GM21360 (cell line): ENCODE results near the gene TDRD6.
A peak's percentile ranks its signal among the peaks of the same experiment; 100 is the strongest.
"Not testable (repeated sequence)": the region's sequence is repeated elsewhere in the genome, so short reads cannot be mapped to it uniquely, and the experiment has no call there.

ENCODE experiments used
- ATAC-seq: cut with Tn5 transposase; IDR thresholded peaks from one replicate; pipeline ENCODE4 v1.9.1; 2021; ENCODE audit warnings: mild to moderate bottlenecking, moderate library complexity; ENCODE audit not compliant: unreplicated experiment

TDRD6 gene

GRCh38 chr6:46687619-46688097 is at the start of gene TDRD6:
TSS of gene TDRD6 (plus strand) at chr6:46687885. CDS start at chr6:46688129, 244 bp downstream.
- ATAC-seq = no peak

DNA sequence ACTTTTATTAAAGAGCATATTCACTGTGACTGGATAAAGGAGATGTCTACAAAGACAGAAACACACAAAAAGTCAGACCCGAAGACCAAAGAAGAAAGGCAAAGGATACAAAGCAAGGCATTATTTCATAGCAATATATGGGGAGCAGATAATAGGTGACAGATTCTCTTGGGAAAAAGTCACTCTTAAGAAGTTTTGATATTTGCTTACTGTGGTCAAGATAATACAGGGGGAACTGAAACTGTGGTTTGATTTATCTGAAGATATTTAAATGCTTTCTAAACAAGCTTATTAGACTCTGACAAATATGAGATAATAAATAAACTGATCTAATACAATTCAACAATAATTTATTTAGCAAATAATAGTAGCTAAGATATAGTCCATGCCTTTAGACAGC is 49.8 kb upstream of the TDRD6 start:
- no peak for ATAC-seq

DNA sequence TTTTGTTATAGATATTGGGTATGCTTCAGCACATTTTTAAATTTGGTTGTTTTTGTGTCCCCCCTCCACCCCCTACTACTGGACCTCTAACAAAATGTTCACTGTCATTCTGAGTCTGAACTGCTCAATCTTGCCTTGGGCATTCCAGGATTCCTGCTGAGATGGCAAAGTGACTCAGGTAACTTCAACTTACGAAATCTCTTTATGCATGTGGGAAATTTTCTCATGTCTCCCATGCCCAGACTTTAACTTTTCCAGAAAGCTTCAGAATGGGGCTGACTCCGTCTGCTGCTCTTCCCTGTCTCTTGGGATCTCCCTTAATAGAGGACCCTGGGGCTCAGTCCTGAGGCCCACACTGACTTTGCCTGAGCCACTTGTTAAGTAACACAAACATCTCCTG is 49.0 kb upstream of the TDRD6 start:
- no peak for ATAC-seq

DNA sequence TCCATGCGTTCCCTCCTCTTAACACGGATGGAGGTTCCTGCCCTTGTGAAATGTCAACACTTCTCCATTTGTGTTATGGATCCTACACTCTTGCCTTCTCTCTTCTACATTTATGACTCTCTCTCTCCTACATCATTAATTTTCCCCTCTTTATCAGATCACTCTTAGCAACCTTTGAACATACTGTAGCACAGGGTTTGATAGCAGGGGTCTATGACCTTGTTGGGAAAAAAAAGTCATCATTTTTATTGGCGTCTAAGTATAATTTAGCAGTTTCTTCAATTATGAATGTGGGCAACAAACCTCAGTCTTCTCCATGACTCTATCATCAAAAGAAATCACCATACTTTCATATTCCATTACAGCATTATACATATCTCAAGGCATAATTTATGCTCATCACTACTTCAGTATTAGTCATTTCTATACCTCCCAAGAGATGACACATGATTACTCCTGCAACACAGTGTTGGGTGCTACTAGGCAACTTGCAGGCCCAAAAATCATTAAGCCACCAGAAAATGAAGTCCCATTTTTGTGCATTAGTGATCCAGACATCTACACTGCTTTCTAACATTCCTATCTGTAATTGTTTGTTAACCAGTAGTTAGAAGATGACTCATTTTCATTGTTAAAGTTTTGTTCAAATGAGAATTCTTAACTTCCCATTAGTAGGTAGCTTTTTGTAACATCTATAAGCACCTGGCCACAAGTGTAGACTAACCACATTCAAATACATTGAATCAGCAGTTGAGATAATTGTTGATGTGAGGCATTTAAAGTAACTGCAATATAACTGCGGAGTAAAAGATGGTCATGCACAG is 44.5 kb upstream of the TDRD6 start:
- ATAC-seq = no peak

DNA sequence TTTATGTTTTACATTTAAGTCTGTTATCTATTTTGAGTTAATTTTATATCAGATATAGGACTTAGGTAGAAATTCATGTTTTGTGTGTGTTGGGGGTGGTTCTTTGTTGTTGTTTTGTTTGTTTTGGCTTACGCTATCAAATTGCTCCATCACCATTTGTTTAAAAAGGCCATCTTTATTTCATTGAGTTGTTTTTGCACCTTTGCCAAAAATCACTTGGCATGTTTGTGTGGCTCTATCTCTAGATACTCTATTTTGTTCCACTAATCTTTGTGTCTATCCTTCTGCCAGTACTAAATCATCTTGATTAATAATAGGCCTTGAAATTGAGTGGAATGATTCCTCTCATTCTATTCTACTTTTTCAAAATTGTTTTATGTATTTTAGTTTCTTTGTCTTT is 42.4 kb upstream of the TDRD6 start:
- ATAC-seq = no peak

GRCh38 chr6:46648108-46648507 is 39.6 kb upstream of the TDRD6 start:
- ATAC-seq = not testable (repeated sequence)

DNA sequence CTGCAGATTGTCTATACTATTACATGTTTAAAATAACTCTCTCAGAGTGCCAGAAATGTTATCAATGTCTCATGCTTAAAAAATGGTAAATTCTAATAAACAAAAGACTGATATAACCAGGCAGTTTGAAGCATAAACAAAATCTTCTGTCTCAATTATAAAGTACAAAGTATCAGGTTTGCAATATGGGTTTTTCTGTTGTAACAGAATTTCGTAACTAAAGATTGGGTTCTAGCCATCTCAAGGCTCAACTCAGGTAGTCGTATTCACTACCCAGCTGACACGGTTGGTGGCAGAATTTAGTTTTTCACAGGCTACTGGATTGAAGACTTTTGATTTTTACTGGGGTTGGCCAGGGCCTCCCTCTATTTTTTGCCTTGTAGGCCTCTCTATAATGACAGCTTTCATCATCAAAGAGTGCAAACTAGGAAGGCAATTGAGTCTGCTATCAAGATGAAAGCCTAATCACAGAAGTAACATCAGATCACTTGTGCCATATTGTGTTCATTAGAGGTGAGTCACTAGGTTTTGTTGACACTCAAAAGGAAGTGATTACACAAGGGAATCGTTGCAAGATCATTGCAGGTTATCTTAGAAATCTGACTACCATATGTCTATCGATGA is 38.7 kb upstream of the TDRD6 start:
- ATAC-seq = no peak

- no peak for ATAC-seq
Observed at GRCh38 chr6:46651006-46651405, 36.7 kb upstream of the TDRD6 start.

DNA sequence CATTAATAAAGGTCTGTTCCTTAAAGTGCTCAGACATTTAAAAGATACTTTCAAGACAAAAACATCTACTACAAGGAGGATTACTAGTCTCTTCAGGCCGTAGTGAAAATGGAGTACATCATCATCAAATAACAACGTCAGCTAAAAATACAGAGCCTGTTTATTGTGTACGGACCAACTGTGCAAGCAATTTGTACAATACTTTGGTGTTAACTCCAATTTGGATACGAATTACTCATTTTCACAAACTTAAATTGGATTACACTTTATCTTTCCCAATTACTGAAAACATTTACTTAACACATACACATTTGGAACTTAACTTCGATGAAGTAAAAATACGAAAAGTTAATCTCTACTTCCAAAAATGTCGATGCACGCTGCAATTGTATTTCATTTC is 35.9 kb upstream of the TDRD6 start:
- no peak for ATAC-seq

- ATAC-seq = no peak
Observed at GRCh38 chr6:46652232-46652602, 35.5 kb upstream of the TDRD6 start.

DNA sequence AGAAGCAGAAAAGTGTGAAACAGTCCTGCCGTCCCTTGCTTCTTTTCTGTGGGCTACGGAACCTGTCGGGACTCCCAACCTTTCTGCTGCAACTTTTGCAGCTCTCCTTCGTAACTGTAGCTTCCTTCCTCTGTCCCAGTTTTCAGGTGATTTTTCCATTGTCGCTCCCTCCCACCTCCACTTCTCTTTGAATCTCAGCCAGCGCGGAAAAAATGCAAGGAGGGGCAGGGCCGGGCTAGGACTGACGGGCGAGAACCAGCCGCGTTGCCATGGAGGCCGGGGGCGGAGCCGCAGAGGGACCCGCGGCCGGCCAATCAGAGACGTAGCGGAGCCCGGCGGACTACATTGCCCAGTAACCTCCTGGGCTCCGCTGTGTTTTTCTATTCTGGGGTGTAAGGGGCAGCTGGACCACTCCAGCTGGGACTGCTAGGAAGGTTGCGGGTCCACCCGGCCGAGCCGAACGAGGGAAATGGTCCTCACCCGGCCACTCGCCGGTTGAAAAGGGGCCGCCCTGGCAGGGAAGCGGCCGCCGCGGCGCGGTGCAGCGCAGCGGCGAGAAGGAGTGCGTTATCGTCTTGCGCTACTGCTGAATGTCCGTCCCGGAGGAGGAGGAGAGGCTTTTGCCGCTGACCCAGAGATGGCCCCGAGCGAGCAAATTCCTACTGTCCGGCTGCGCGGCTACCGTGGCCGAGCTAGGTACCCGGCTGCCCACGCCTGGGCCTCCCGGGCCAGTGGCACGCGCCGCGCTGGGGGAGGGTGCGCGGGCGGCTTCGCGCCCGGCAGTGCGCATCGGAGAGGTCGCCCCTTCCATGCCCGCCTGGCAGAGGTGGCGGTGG is 34.9 kb upstream of the TDRD6 start, which contains the start of the genes CYP39A1 and SLC25A27:
Gene CYP39A1 (minus strand): TSS at position 216 of the 836 bp plus-strand sequence. CDS start 236 bp downstream, outside the sequence.
Gene SLC25A27 (plus strand): TSS at position 373 of the 836 bp plus-strand sequence. CDS start 218 bp downstream, at position 591.
- peak; percentile 100 for ATAC-seq

DNA sequence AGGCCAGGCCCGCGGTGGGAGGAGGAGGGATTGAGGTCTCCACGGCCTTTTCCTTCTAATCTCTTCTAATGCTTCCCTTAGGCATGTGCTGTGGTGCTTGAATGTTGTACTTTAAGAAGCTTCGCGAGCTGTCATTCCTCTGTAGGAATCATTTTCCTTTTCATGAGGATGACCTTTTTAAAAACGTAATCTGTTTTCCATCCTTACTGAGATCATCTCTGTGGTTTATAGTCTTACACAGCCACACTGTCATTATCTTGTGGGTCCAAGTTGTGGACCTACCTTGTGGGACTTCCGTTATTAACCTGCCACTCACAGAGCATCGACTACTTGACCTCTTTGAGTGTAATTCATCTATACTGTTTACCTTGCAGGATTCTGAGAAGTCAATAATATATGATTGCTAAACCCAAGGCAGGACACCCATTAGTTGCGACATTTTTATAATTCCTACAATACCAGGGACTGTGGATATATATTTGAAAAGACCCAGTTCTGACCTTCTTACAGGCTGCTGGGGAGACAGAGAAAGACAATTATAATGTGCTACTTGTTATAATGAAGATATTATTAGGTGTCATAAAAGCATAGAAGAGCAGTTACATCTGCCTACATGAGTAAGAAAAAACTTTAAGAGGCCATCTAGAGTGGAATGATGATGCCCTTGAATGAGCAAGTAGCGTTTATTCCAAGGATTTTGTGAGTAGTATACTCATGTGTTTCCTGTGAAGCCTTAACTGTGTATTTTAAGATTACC is 34.1 kb upstream of the TDRD6 start:
- ATAC-seq = no peak

- ATAC-seq = no peak
Observed at GRCh38 chr6:46655803-46656202, 31.9 kb upstream of the TDRD6 start.

DNA sequence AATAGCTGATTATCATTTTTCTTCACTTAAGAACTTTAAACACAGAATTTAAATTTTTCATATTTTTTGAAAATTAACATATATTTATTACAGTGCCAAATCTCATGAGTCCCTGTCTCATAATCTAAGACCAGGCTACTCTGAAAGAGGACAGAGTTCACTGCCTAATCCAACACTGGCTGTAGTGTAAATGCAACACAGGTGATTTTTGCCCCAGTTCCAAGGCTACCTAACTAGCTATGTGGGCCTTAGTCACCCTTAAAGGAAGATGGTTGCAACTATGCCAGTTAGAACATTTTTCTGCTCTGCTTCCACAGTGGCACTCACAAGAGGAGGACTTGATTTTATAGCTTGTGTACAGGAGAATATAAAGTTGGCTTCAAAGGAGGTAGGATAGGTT is 30.0 kb upstream of the TDRD6 start:
- no peak for ATAC-seq

GRCh38 chr6:46661483-46661882 is 26.2 kb upstream of the TDRD6 start:
- no peak for ATAC-seq

DNA sequence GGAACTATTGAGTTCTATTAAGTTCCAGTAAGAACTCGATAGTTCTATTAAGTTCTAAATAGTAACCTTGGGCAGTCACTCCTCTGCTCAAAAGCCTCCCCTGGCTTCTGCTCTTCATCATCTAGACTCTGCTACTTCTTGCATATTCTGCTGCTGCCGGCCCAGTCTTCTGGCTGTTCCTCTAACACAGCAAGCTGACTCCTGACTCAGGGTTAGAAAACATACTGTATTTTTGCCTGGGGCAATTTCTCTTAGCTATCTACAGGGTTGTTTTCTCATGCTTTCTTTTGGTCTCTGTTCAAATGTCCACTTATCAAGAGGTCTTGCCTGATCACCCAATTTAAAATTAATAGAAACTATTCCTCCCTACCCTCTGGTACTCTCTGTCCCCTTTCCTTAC is 20.3 kb upstream of the TDRD6 start:
- ATAC-seq = no peak

GRCh38 chr6:46674410-46674809 is 13.3 kb upstream of the TDRD6 start:
- no peak for ATAC-seq

DNA sequence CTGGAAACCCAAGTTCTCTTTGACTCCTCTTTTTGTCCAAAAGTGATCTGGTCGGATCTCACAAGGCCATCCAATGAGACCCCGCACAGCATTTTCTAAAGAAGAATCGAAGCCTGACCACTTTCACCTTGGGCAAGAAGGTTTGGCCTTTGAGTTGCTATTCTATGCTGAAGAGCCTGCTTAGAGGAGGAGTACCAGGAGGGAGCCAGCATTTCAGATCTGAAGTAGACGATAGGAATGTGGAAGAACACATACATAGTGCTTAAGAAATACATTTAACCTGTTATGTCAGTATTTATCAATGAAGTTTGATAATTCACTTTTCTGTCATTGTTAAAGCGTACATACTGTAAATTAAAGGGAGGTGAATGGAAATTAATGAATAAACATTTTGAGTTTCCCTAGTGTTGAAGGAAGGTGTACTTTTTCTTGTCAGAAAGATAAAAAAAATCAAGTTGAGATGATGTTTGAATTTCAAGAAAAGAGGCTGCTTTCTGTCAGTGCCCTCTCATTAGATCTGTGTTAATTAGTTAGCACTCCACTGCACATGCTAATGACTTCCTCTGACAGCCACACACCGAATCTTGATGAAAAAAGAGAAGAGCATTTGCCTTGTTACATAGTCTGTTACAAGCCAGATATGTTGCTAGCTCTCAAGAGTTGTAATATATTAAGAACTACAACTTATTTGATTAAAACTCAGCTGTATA is 10.9 kb upstream of the TDRD6 start:
- no peak for ATAC-seq

DNA sequence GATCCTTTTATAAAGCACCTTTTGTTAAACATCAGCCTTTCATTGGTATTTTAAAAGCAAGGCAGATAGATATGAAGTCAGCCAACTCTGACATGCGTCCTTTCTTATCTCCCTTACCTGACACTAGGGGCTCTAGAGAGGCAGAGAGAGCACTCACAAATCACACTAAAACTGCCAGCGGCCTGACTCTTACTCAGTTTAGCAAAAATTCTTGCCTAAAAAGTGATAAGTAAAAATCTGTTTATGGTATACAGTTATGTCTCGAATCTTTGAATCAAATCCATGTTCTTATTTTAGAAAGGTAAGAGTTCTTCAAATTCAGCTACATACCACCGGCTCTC is 10.4 kb upstream of the TDRD6 start:
- ATAC-seq = no peak

DNA sequence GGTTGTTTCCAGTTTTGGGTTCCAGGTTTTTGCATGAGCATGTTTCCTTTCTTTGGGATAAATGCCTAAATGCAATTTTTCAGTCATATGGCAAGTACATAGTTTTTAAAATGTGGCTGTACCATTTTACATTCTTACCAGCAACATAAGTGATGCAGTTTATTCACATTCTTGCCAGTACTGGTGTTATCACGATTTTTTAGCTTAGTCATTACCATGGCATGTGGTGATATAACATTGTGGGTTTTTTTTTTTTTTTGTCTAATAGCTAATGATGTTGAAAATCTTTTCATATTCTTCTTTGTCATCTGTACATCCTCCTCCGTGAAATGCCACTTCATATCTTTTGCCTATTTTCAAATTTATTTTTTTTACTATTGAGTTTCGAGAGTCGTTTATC is 2.9 kb upstream of the TDRD6 start:
- ATAC-seq = no peak
